Measurements from ENCODE around the gene DCAF11. TPM values are rescaled to one million over a fixed set of nuclear protein-coding genes. Genes with fewer than 3 reads are reported as not detected.

DCAF11 gene
- total RNA-seq, 1 donor from 2014 or later: 83.5 TPM

DNA sequence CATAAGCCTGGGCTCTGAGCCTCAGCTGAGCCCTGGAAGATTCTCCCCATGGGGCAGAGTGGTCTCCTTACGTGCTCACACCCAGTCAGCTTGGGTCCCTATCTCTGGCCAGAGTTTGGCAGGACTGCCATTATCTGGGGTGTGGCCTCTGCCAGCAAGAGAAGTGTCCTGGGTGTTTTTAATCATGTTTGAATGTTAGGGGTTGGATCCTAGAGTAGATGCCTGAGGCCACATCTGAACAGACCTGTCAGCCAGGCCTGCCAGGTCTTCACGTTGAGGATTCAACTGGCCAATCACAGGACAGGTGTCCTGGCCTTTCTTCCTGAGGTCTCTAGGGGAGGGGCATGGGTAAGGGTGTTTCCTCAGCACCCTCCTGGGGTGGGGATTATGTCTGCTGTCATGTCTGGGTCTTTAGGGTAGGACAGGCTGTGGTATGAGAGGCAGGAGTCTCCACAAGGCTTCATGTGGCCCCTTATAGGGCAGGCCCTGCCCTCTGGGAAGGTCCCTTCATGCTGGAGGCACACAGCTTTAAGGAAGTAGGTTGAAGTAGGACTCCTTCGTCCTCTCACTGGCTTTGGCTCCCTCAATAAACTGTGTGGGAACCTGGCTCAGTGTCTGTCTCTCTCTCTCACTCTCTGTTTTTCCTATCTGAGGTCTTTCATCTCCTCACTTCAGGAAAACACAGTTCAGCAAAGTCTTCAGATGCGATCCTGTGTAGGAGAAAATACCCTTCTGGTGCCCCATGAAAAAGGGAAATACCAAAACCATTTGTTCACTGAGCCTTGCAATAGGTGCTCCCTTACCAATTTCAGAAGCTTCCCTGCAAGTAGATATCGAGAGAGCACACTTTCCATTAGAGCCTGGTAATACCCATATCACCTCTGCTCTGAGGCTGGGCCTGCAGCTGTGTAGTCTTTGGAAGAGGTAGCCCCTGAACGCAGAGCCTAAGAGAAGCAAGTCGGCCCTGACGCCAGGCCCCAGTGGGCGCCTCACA, 9.1 kb downstream of the DCAF11 start:
- TF ChIP-seq, protein P1, sequence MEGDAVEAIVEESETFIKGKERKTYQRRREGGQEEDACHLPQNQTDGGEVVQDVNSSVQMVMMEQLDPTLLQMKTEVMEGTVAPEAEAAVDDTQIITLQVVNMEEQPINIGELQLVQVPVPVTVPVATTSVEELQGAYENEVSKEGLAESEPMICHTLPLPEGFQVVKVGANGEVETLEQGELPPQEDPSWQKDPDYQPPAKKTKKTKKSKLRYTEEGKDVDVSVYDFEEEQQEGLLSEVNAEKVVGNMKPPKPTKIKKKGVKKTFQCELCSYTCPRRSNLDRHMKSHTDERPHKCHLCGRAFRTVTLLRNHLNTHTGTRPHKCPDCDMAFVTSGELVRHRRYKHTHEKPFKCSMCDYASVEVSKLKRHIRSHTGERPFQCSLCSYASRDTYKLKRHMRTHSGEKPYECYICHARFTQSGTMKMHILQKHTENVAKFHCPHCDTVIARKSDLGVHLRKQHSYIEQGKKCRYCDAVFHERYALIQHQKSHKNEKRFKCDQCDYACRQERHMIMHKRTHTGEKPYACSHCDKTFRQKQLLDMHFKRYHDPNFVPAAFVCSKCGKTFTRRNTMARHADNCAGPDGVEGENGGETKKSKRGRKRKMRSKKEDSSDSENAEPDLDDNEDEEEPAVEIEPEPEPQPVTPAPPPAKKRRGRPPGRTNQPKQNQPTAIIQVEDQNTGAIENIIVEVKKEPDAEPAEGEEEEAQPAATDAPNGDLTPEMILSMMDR (IDR thresholded peaks at IDR 0.05; ENCODE audit: insufficient read depth, low read length, severe bottlenecking): no peak
- H3K36me3 ChIP-seq (ENCODE audit: control insufficient read depth, insufficient read depth, low read length): peaks cover 20% of the 10 kb centered on the region
- H3K27me3 ChIP-seq (ENCODE audit: control insufficient read depth, insufficient read depth, low read length): no peaks in the 10 kb centered on the region
- FAIRE-seq (no peak), DNase-seq (ENCODE audit: low read depth) (no peak)
- H3K4me3 ChIP-seq (ENCODE audit: low read depth, low read length): no peak overlapping the region

DNA sequence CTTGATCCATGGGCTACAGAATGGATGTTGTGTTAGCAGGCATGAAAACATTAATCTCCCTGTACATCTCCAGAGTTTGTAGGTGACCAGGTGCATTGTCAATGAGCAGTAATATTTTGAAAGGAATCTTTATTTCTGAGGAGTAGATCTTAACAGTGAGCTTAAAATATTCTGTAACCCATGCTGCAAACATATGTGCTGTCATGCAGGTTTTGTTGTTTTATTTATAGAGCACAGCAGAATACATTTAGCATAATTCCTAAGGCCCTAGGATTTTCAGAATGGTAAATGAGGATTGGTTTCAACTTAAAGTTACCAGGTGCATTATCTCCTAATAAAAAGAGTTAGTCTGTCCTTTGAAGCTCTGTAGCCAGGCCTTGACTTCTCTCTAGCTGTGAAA, 12.4 kb downstream of the DCAF11 start:
- H3K27me3 ChIP-seq (ENCODE audit: control insufficient read depth, insufficient read depth, low read length): no peaks in the 10 kb centered on the region
- peaks cover 4% of the 10 kb centered on the region for H3K36me3 ChIP-seq (ENCODE audit: control insufficient read depth, insufficient read depth, low read length)
- TF ChIP-seq, protein P1 (IDR thresholded peaks at IDR 0.05; ENCODE audit: insufficient read depth, low read length, severe bottlenecking): no peak
- DNase-seq (ENCODE audit: low read depth) (no peak), FAIRE-seq (no peak)
- H3K4me3 ChIP-seq (ENCODE audit: low read depth, low read length): no peak overlapping the region

DNA sequence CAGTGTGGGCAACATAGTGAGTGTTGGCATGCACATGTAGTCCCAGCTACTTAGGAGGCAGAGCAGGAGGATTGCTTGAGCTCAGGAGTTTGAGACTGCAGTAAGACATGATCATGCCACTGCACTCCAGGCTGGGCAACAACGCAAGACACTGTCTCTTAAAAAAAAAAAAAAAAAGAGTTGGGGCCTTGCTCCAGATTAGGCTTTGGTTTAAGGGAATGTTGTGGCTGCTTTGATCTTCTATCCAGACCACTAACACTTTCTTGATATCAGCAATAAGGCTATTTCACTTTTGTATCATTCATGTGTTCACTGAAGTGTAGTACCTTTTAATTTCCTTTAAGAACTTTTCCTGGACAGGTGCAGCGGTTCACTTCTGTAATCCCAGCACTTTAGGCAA, 13.1 kb downstream of the DCAF11 start:
- TF ChIP-seq, protein P1 (IDR thresholded peaks at IDR 0.05; ENCODE audit: insufficient read depth, low read length, severe bottlenecking): no peak
- Histone ChIP-seq H3K36me3 (ENCODE audit: control insufficient read depth, insufficient read depth, low read length) (peaks cover 4% of the 10 kb centered on the region), H3K4me3 (ENCODE audit: low read depth, low read length) (no peak overlapping the region), H3K27me3 (ENCODE audit: control insufficient read depth, insufficient read depth, low read length) (no peaks in the 10 kb centered on the region)
- no peak for DNase-seq (ENCODE audit: low read depth)
- FAIRE-seq: no peak

DNA sequence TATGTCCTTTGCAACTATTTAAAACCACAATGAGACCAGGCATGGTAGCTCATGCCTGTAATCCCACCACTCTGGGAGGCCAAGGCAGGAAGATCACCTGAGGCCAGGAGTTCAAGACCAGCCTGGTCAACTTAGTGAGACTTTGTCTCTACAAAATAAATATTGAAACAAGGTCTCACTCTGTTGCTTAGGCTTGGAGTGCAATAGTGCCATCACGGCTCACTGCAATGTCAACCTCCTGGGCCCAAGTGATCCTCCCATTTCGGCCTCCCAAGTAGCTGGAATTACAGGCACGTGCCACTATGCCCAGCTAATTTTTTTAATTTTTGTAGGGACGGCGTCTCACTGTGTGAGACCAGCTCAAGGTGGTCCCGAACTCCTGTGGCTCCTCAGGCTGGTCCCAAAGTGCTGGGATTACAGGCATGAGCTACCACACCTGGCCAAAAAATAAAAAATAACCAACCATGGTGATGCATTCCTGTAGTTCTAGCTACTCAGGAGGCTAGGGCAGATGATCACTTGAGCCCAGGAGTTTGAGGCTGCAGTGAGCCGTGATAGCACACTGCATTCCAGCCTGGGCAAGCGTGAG, 14.9 kb downstream of the DCAF11 start:
- no peak overlapping the region for H3K4me3 ChIP-seq (ENCODE audit: low read depth, low read length)
- H3K36me3 ChIP-seq (ENCODE audit: control insufficient read depth, insufficient read depth, low read length): peaks cover 1% of the 10 kb centered on the region
- TF ChIP-seq, protein P1 (IDR thresholded peaks at IDR 0.05; ENCODE audit: insufficient read depth, low read length, severe bottlenecking): no peak
- DNase-seq (ENCODE audit: low read depth) (no peak), FAIRE-seq (no peak)
- H3K27me3 ChIP-seq (ENCODE audit: control insufficient read depth, insufficient read depth, low read length): no peaks in the 10 kb centered on the region

DNA sequence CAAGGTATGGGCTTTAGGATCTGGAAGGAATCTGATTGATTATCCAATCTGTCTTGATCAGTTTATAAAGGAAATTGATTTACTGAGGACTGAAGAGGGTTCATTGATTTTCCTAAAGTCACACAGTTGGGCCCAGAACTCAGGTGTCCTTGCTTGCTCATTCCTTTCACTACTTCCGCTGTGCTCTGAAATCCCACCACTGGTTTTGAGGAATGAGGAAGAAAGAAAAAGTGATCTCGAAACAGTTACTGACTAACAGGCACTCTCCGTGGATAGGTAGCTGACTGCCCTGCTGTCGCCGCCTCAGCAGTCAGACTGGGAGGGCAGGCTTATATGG, 15.8 kb downstream of the DCAF11 start, which contains the start of gene FITM1:
FITM1 (plus strand) TSS at position 280 of the 337 bp plus-strand sequence. CDS start 905 bp downstream, outside the sequence.
- FAIRE-seq (no peak), DNase-seq (ENCODE audit: low read depth) (no peak)
- H3K36me3 ChIP-seq (ENCODE audit: control insufficient read depth, insufficient read depth, low read length): peaks cover 1% of the 10 kb centered on the region
- H3K27me3 ChIP-seq (ENCODE audit: control insufficient read depth, insufficient read depth, low read length): no peaks in the 10 kb centered on the region
- H3K4me3 ChIP-seq (ENCODE audit: low read depth, low read length): no peak within 1 kb of the TSS
- TF ChIP-seq, protein P1 (IDR thresholded peaks at IDR 0.05; ENCODE audit: insufficient read depth, low read length, severe bottlenecking): no peak

Measured in bronchial epithelial cell (primary cell).